ENCODE measurements around the gene ADAMTSL2. TPM values are rescaled to one million over a fixed set of nuclear protein-coding genes. Genes with fewer than 3 reads are reported as not detected.

The ADAMTSL2 gene
- total RNA-seq, 4 donors from 2014 or later: 0.34 to 0.75 (median 0.57) TPM

- no peak for TF ChIP-seq CTCF (IDR thresholded peaks at IDR 0.05; ENCODE audit: low read depth)
Measured at GRCh38 chr9:133490865-133491655, 43.4 kb upstream of the ADAMTSL2 start.

DNA sequence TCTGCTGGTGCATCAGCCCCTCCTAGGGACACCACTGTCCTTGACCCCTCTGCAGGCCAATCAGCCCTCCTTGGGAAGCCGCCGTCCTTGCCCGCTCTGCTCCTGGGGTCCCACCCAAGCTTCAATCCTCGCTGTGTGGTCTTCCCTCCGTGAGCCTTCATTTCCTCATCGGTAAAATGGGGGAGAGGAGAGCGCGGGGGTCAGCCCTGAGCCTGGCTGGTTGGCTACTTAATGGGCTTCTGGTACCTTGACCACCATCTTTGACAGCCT is 42.9 kb upstream of the ADAMTSL2 start:
- no peak for TF ChIP-seq CTCF (IDR thresholded peaks at IDR 0.05; ENCODE audit: low read depth)

- TF ChIP-seq CTCF (IDR thresholded peaks at IDR 0.05; ENCODE audit: low read depth): no peak
Measured at GRCh38 chr9:133492061-133493021, 42.2 kb upstream of the ADAMTSL2 start.

- TF ChIP-seq CTCF (IDR thresholded peaks at IDR 0.05; ENCODE audit: low read depth): no peak
Measured at GRCh38 chr9:133493428-133493827, 41.1 kb upstream of the ADAMTSL2 start.

- no peak for TF ChIP-seq CTCF (IDR thresholded peaks at IDR 0.05; ENCODE audit: low read depth)
Measured at GRCh38 chr9:133493845-133494540, 40.5 kb upstream of the ADAMTSL2 start.

DNA sequence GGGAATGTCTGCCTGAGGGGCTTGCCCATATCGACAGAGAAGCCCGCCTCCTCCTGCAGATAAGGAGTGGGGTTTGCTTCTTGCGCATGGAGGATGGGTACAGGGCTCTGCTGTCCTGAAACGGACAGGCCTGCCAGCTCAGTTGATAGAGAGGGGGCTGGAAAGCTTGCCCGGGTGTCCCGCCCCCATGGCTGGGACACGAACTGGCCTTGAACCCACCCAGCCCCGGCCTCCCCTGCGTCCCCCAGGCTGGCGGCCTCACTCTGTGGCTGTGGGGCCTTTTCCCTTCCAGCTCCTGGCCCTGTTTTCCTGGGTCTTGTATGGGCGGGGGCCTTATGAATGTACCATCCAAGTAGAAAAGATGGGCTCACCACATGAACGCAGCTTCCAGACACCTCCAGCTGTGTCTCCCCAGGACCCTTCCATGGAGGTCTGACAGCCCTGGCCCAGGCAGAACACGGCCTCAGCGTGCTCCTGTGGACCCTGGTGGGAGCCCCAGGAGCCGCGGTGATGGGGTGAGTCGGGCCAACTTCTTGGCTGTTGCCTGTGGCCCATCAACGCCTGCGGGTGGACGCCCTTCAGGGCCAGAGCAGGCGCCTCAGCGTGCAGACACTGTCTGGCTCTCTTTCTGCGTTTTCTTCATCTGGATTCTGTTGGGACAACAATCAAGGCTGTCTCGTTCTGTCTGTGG is 39.7 kb upstream of the ADAMTSL2 start:
- TF ChIP-seq CTCF (IDR thresholded peaks at IDR 0.05; ENCODE audit: low read depth): no peak

All from subcutaneous adipose tissue (tissue), 4 donors.